ENCODE data around the gene AZU1. TPM values are rescaled to one million over a fixed set of nuclear protein-coding genes. Genes with fewer than 3 reads are reported as not detected.

The AZU1 gene
- total RNA-seq, 2 donors from 2014 or later = 2.5 to 3.7 TPM

DNA sequence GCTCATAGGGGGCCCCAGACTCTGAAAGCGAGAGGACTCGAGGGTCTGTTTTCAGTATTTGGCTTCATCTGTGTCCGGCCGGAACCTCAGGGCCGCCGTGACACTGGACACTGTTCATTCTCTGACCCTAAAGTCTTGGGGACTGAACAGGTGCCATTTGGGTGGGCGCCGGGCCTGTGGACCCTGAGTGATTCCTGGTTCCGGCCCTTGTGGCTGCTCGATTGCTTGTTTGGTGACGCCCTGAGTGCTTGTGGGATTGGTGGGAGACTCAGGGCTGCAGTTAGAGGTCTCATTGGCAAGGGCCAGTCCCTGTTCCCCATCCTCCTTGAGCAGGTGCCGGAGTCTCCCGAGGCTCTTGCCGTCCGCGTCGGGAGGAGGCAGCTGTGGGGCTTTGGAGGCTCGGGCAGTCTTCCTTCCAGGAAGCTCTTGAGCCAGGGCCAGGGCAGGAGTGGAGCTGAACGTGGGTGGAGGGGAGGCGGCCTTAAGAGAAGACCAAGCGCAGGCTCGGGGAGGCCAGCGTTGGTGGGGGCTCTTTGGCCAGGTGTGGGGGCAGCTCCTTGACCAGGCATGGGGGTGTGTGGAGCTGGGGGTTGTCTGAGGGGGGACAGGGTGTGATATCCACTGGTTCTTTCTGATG is 25.7 kb upstream of the AZU1 start:
- H3K27ac ChIP-seq (ENCODE audit: low read depth, low read length) = peak overlapping the region; percentile 84
- 87 to 96% methylated on average over 11 to 22 of the region's 23 CpGs for WGBS, 2 experiments (ENCODE audit: insufficient coverage in 1 of 2, insufficient read length in 1 of 2)
- no peaks in the 10 kb centered on the region for H3K9me3 ChIP-seq (ENCODE audit: control insufficient read depth, low read length)
- Mint-ChIP-seq H3K27ac (peak overlapping the region; percentile 72), H3K4me3 (peak overlapping the region; percentile 22), H3K36me3 (ENCODE audit: low read depth) (peaks cover 60% of the 10 kb centered on the region), H3K4me1 (peaks cover 22% of the 10 kb centered on the region), H3K9me3 (no peaks in the 10 kb centered on the region), H3K27me3 (ENCODE audit: insufficient read depth) (no peaks in the 10 kb centered on the region)
- TF ChIP-seq CTCF (conservative IDR thresholded peaks at IDR 0.05) = no peak
- peaks cover 77% of the 10 kb centered on the region for H3K36me3 ChIP-seq (ENCODE audit: control insufficient read depth, insufficient read depth, low read length)
- H3K9ac ChIP-seq (ENCODE audit: extremely low read depth, low read length, poor library complexity, severe bottlenecking) = peak overlapping the region; percentile 44
- H3K4me1 ChIP-seq (ENCODE audit: control insufficient read depth, insufficient read depth, low read length) = peaks cover 27% of the 10 kb centered on the region
- no peaks in the 10 kb centered on the region for H3K27me3 ChIP-seq (ENCODE audit: control insufficient read depth, insufficient read depth, low read length, poor library complexity, severe bottlenecking)
- DNase-seq = no peak
- H3K4me3 ChIP-seq (ENCODE audit: low read length) = peak overlapping the region; percentile 93

GRCh38 chr19:802498-803098 is 25.0 kb upstream of the AZU1 start:
- no peak for DNase-seq
- Mint-ChIP-seq H3K4me3 (no peak overlapping the region), H3K9me3 (no peaks in the 10 kb centered on the region), H3K27ac (peak overlapping the region; percentile 87), H3K36me3 (ENCODE audit: low read depth) (peaks cover 67% of the 10 kb centered on the region), H3K4me1 (peaks cover 22% of the 10 kb centered on the region), H3K27me3 (ENCODE audit: insufficient read depth) (no peaks in the 10 kb centered on the region)
- H3K9ac ChIP-seq (ENCODE audit: extremely low read depth, low read length, poor library complexity, severe bottlenecking) = peak overlapping the region; percentile 44
- no peaks in the 10 kb centered on the region for H3K27me3 ChIP-seq (ENCODE audit: control insufficient read depth, insufficient read depth, low read length, poor library complexity, severe bottlenecking)
- H3K27ac ChIP-seq (ENCODE audit: low read depth, low read length) = peak overlapping the region; percentile 84
- 85 to 93% methylated on average over 20 to 28 of the region's 28 CpGs for WGBS, 2 experiments (ENCODE audit: insufficient coverage in 1 of 2, insufficient read length in 1 of 2)
- no peaks in the 10 kb centered on the region for H3K9me3 ChIP-seq (ENCODE audit: control insufficient read depth, low read length)
- no peak for TF ChIP-seq CTCF (conservative IDR thresholded peaks at IDR 0.05)
- H3K4me1 ChIP-seq (ENCODE audit: control insufficient read depth, insufficient read depth, low read length) = peaks cover 27% of the 10 kb centered on the region
- no peak overlapping the region for H3K4me3 ChIP-seq (ENCODE audit: low read length)
- H3K36me3 ChIP-seq (ENCODE audit: control insufficient read depth, insufficient read depth, low read length) = peaks cover 83% of the 10 kb centered on the region

GRCh38 chr19:803099-803561 is 24.5 kb upstream of the AZU1 start:
- H3K27ac Mint-ChIP-seq = peak overlapping the region; percentile 87
- H3K36me3 ChIP-seq (ENCODE audit: control insufficient read depth, insufficient read depth, low read length) = peaks cover 88% of the 10 kb centered on the region

More at GRCh38 chr19:803099-803561, 24.5 kb upstream of the AZU1 start:
- Mint-ChIP-seq H3K36me3 (ENCODE audit: low read depth) (peaks cover 72% of the 10 kb centered on the region), H3K4me3 (no peak overlapping the region), H3K9me3 (no peaks in the 10 kb centered on the region), H3K27me3 (ENCODE audit: insufficient read depth) (no peaks in the 10 kb centered on the region), H3K4me1 (peaks cover 22% of the 10 kb centered on the region)
- Histone ChIP-seq H3K9me3 (ENCODE audit: control insufficient read depth, low read length) (no peaks in the 10 kb centered on the region), H3K4me3 (ENCODE audit: low read length) (no peak overlapping the region), H3K9ac (ENCODE audit: extremely low read depth, low read length, poor library complexity, severe bottlenecking) (no peak overlapping the region), H3K27me3 (ENCODE audit: control insufficient read depth, insufficient read depth, low read length, poor library complexity, severe bottlenecking) (no peaks in the 10 kb centered on the region), H3K4me1 (ENCODE audit: control insufficient read depth, insufficient read depth, low read length) (peaks cover 27% of the 10 kb centered on the region), H3K27ac (ENCODE audit: low read depth, low read length) (peak overlapping the region; percentile 84)
- TF ChIP-seq CTCF (conservative IDR thresholded peaks at IDR 0.05) = no peak
- DNase-seq = no peak
- WGBS, 2 experiments (ENCODE audit: insufficient coverage in 1 of 2, insufficient read length in 1 of 2) = 95 to 100% methylated on average over 6 to 17 of the region's 17 CpGs

All from endodermal cell (in vitro differentiated cells).